Spinal cord (tissue), 10 donors: ENCODE results near the gene PCAT6. TPM values are rescaled to one million over a fixed set of nuclear protein-coding genes. Genes with fewer than 3 reads are reported as not detected.
A peak's percentile ranks its signal among the peaks of the same experiment; 100 is the strongest.

Source experiments
- DNase-seq, 6 donors: peaks; one replicate each; pipeline versions ENCODE4 v3.0.0 to v3.0.0-alpha.2; 2013 to 2015; ENCODE audit warnings: low spot score in 6 of 6, low read depth in 4 of 6
- H3K27ac ChIP-seq: one replicate; pipeline ENCODE4 v1.5.1; 2013; ENCODE audit warnings: low read depth, low read length, control low read depth
- H3K27me3 ChIP-seq: one replicate; pipeline ENCODE4 v1.6.1; 2013; ENCODE audit warnings: low read length; ENCODE audit not compliant: control insufficient read depth, insufficient read depth
- H3K36me3 ChIP-seq: one replicate; pipeline ENCODE4 v1.6.1; 2013; ENCODE audit warnings: low read length; ENCODE audit not compliant: control insufficient read depth, insufficient read depth
- H3K4me1 ChIP-seq: one replicate; pipeline ENCODE4 v1.6.1; 2013; ENCODE audit warnings: low read length; ENCODE audit not compliant: control insufficient read depth, insufficient read depth
- H3K4me3 ChIP-seq: one replicate; pipeline ENCODE4 v1.5.1; 2013; ENCODE audit warnings: low read depth, low read length, control low read depth
- H3K9me3 ChIP-seq: one replicate; pipeline ENCODE4 v1.6.1; 2013; ENCODE audit warnings: low read length; ENCODE audit not compliant: control insufficient read depth, insufficient read depth
- WGBS: methylation state at CpG from one replicate; pipeline ENCODE4 v1.1.5; 2013; ENCODE audit warnings: missing lambda C conversion rate; ENCODE audit not compliant: insufficient coverage; 5-methylcytosine and 5-hydroxymethylcytosine counted together
- polyA plus RNA-seq, 2 donors: library from polyadenylated mRNA; unstranded; fragments of 120-200 nt; gene quantifications; one replicate each; pipeline ENCODE4 v1.2.1, GENCODE V29; 2013; ENCODE audit not compliant: insufficient read length in 2 of 2
- total RNA-seq, 2 donors: library from RNA; depleted of rRNA in 1 of 2; stranded (reverse); fragments of 120-200 nt in 1 of 2; fragments of >200 nt in 1 of 2; gene quantifications; one replicate each; pipeline versions ENCODE4 v1.2.3 to v1.2.4, GENCODE V29; 2013 to 2014
- donor health status: healthy.

PCAT6 gene
- total and polyA plus RNA-seq, 4 donors: 0.88 to 6.9 (median 5.9) TPM; not detected in 1

- WGBS: 94% methylated on average over 2 of the region's 5 CpGs
- DNase-seq: no peak
- Histone ChIP-seq H3K4me3 (no peak overlapping the region), H3K36me3 (no peaks in the 10 kb centered on the region), H3K27ac (no peak overlapping the region), H3K4me1 (peaks cover 6% of the 10 kb centered on the region), H3K27me3 (no peaks in the 10 kb centered on the region), H3K9me3 (no peaks in the 10 kb centered on the region)
These were observed 27.1 kb downstream of the PCAT6 start for GRCh38 chr1:202837746-202838262.

GRCh38 chr1:202843081-202843480, 32.3 kb downstream of the PCAT6 start:
- 34% methylated on average over 9 of the region's 11 CpGs for WGBS
- Histone ChIP-seq H3K9me3 (no peaks in the 10 kb centered on the region), H3K36me3 (no peaks in the 10 kb centered on the region), H3K27ac (peak overlapping the region; percentile 40), H3K27me3 (no peaks in the 10 kb centered on the region), H3K4me1 (peaks cover 20% of the 10 kb centered on the region), H3K4me3 (no peak overlapping the region)
- DNase-seq: peak in 5 of 6 donors; percentile 26 to 82 (median 51)

- no peak overlapping the region for H3K27ac ChIP-seq
- H3K4me3 ChIP-seq: no peak overlapping the region
- no peaks in the 10 kb centered on the region for H3K27me3 ChIP-seq
- peaks cover 20% of the 10 kb centered on the region for H3K4me1 ChIP-seq
- no peaks in the 10 kb centered on the region for H3K9me3 ChIP-seq
- DNase-seq: no peak
- 96% methylated on average over 4 of the region's 5 CpGs for WGBS
- no peaks in the 10 kb centered on the region for H3K36me3 ChIP-seq
These were observed 33.5 kb downstream of the PCAT6 start for GRCh38 chr1:202844259-202844658.

GRCh38 chr1:202844935-202845334, 34.2 kb downstream of the PCAT6 start:
- Histone ChIP-seq H3K4me1 (peaks cover 20% of the 10 kb centered on the region), H3K27ac (no peak overlapping the region), H3K27me3 (no peaks in the 10 kb centered on the region), H3K4me3 (no peak overlapping the region), H3K9me3 (no peaks in the 10 kb centered on the region), H3K36me3 (no peaks in the 10 kb centered on the region)
- no peak for DNase-seq
- WGBS: 90% methylated on average over 3 of the region's 6 CpGs

GRCh38 chr1:202848191-202848542, 37.4 kb downstream of the PCAT6 start:
- H3K27ac ChIP-seq: no peak overlapping the region
- H3K4me3 ChIP-seq: no peak overlapping the region
- H3K9me3 ChIP-seq: no peaks in the 10 kb centered on the region
- H3K36me3 ChIP-seq: no peaks in the 10 kb centered on the region
- peaks cover 21% of the 10 kb centered on the region for H3K4me1 ChIP-seq
- H3K27me3 ChIP-seq: no peaks in the 10 kb centered on the region
- 67% methylated on average over 1 of the region's 2 CpGs for WGBS
- no peak for DNase-seq

GRCh38 chr1:202850593-202851362, 40.0 kb downstream of the PCAT6 start:
- Histone ChIP-seq H3K27ac (no peak overlapping the region), H3K4me1 (peaks cover 11% of the 10 kb centered on the region), H3K36me3 (peaks cover 3% of the 10 kb centered on the region), H3K27me3 (no peaks in the 10 kb centered on the region), H3K4me3 (no peak overlapping the region), H3K9me3 (no peaks in the 10 kb centered on the region)
- peak in 1 of 6 donors; percentile 12 for DNase-seq
- 91% methylated on average over 6 of the region's 7 CpGs for WGBS

GRCh38 chr1:202852163-202852904, 41.6 kb downstream of the PCAT6 start:
- Histone ChIP-seq H3K27me3 (no peaks in the 10 kb centered on the region), H3K4me3 (no peak overlapping the region), H3K4me1 (peaks cover 11% of the 10 kb centered on the region), H3K27ac (no peak overlapping the region), H3K9me3 (no peaks in the 10 kb centered on the region), H3K36me3 (peaks cover 7% of the 10 kb centered on the region)
- peak in 2 of 6 donors; percentile 41 to 42 for DNase-seq
- WGBS: 56% methylated on average over 12 of the region's 15 CpGs

- Histone ChIP-seq H3K27me3 (no peaks in the 10 kb centered on the region), H3K27ac (no peak overlapping the region), H3K9me3 (no peaks in the 10 kb centered on the region), H3K36me3 (peaks cover 12% of the 10 kb centered on the region), H3K4me1 (peaks cover 15% of the 10 kb centered on the region), H3K4me3 (no peak overlapping the region)
- WGBS: 91% methylated on average over 8 of the region's 8 CpGs
- no peak for DNase-seq
These were observed 44.0 kb downstream of the PCAT6 start for GRCh38 chr1:202854787-202855186.

GRCh38 chr1:202856014-202856413, 45.3 kb downstream of the PCAT6 start:
- H3K27ac ChIP-seq: no peak overlapping the region
- no peak overlapping the region for H3K4me3 ChIP-seq
- peaks cover 12% of the 10 kb centered on the region for H3K36me3 ChIP-seq
- no peaks in the 10 kb centered on the region for H3K27me3 ChIP-seq
- H3K9me3 ChIP-seq: no peaks in the 10 kb centered on the region
- WGBS: no CpG with 5 or more reads among the region's 2 CpGs
- DNase-seq: no peak
- peaks cover 18% of the 10 kb centered on the region for H3K4me1 ChIP-seq
